CD4-positive, CD25-positive, alpha-beta regulatory T cell (primary cell): ENCODE measurements around the gene ANKS3. TPM values are rescaled to one million over a fixed set of nuclear protein-coding genes. Genes with fewer than 3 reads are reported as not detected.

Experiments used
- ATAC-seq, 2 donors: fragments of 150-1000 bp; cut with Tn5 transposase; one replicate each; pipeline ENCODE4 v1.10.0; 2021; ENCODE audit warnings: low read depth in 2 of 2, moderate number of reproducible peaks in 2 of 2, moderate library complexity in 1 of 2
- DNase-seq, 3 donors: peaks; one replicate each; pipeline versions ENCODE4 v3.0.0 to v3.0.0-alpha.2; 2012 to 2022; ENCODE audit warnings: mixed read lengths in 1 of 3
- H3K27ac ChIP-seq: one replicate; pipeline ENCODE4 v1.7.0; 2013; ENCODE audit warnings: mild to moderate bottlenecking, low read length; ENCODE audit not compliant: insufficient read depth, poor library complexity, severe bottlenecking
- H3K27me3 ChIP-seq: one replicate; pipeline ENCODE4 v1.7.0; 2013; ENCODE audit warnings: low read length; ENCODE audit not compliant: control insufficient read depth, insufficient read depth
- H3K36me3 ChIP-seq: one replicate; pipeline ENCODE4 v1.7.0; 2013; ENCODE audit warnings: mild to moderate bottlenecking, low read length, moderate library complexity; ENCODE audit not compliant: control insufficient read depth, insufficient read depth
- H3K4me1 ChIP-seq: 2 replicates; pipeline ENCODE4 v1.7.0; 2013; ENCODE audit warnings: mild to moderate bottlenecking, low read length; ENCODE audit not compliant: insufficient read depth, control insufficient read depth, poor library complexity, severe bottlenecking
- H3K4me3 ChIP-seq: one replicate; pipeline ENCODE4 v1.7.0; 2013; ENCODE audit warnings: low read depth, mild to moderate bottlenecking, low read length, moderate library complexity
- H3K9me3 ChIP-seq, 2 experiments: 1 replicate in 1 of 2; 2 replicates in 1 of 2; pipeline ENCODE4 v1.7.0; 2013; ENCODE audit warnings: low read length in 2 of 2, mild to moderate bottlenecking in 1 of 2, moderate library complexity in 1 of 2; ENCODE audit not compliant: control insufficient read depth in 2 of 2
- H3K27ac Mint-ChIP-seq, 3 donors: one replicate each; pipeline ENCODE4 v1.8.0; 2020 to 2022; ENCODE audit warnings: mild to moderate bottlenecking in 3 of 3, mixed read lengths in 3 of 3, moderate library complexity in 2 of 3
- H3K27me3 Mint-ChIP-seq: one replicate; pipeline ENCODE4 v1.8.0; 2022; ENCODE audit warnings: mild to moderate bottlenecking, mixed read lengths
- H3K36me3 Mint-ChIP-seq: one replicate; pipeline ENCODE4 v1.8.0; 2020; ENCODE audit warnings: mixed read lengths
- H3K4me1 Mint-ChIP-seq, 4 donors: one replicate each; pipeline ENCODE4 v1.8.0; 2020 to 2022; ENCODE audit warnings: mixed read lengths in 4 of 4, mild to moderate bottlenecking in 1 of 4
- H3K4me3 Mint-ChIP-seq, 4 donors: one replicate each; pipeline ENCODE4 v1.8.0; 2020 to 2022; ENCODE audit warnings: mild to moderate bottlenecking in 4 of 4, mixed read lengths in 4 of 4, moderate library complexity in 3 of 4
- H3K9me3 Mint-ChIP-seq, 7 donors: one replicate each; pipeline ENCODE4 v1.8.0; 2020 to 2022; ENCODE audit warnings: mixed read lengths in 7 of 7, mild to moderate bottlenecking in 3 of 7, moderate library complexity in 2 of 7
- polyA plus RNA-seq, 4 donors: library from polyadenylated mRNA; unstranded; fragments of 300-500 nt; fragmentation: Illumina TruSeq; gene quantifications; one replicate each; pipeline ENCODE4 v1.2.3, GENCODE V29; 2021
- total RNA-seq: library from RNA; stranded (reverse); gene quantifications from one replicate; pipeline ENCODE4 v1.2.3, GENCODE V29; 2022

The ANKS3 gene
- total and polyA plus RNA-seq, 5 donors from 2014 or later = 1.4 to 20.4 (median 3.2) TPM

GRCh38 chr16:4733747-4734062 lies 366 bp downstream of the ANKS3 start:
- Mint-ChIP-seq H3K9me3 (no peaks in the 10 kb centered on the region), H3K4me1 (peaks cover 5 to 22% (median 15%) of the 10 kb centered on the region in 4 donors), H3K4me3 (peak overlapping the region; percentile 90 to 98 (median 96)), H3K27ac (peak overlapping the region in 2 of 3 donors; percentile 86 to 87), H3K27me3 (peaks cover 5% of the 10 kb centered on the region), H3K36me3 (peaks cover 3% of the 10 kb centered on the region)
- Histone ChIP-seq H3K27ac (peak overlapping the region; percentile 82), H3K4me3 (peak overlapping the region; percentile 79), H3K27me3 (no peaks in the 10 kb centered on the region), H3K4me1 (peaks cover 19% of the 10 kb centered on the region), H3K9me3 (no peaks in the 10 kb centered on the region), H3K36me3 (peaks cover 3% of the 10 kb centered on the region)
- peak in 1 of 2 donors; percentile 1 for ATAC-seq
- DNase-seq = peak in 1 of 3 donors; percentile 26

- Histone ChIP-seq H3K36me3 (peaks cover 3% of the 10 kb centered on the region), H3K27me3 (no peaks in the 10 kb centered on the region), H3K4me3 (peak overlapping the region; percentile 79), H3K27ac (no peak overlapping the region), H3K4me1 (peaks cover 19% of the 10 kb centered on the region), H3K9me3 (no peaks in the 10 kb centered on the region)
- Mint-ChIP-seq H3K27ac (peak overlapping the region in 1 of 3 donors; percentile 87), H3K36me3 (peaks cover 5% of the 10 kb centered on the region), H3K27me3 (peaks cover 5% of the 10 kb centered on the region), H3K4me3 (peak overlapping the region; percentile 90 to 98 (median 96)), H3K4me1 (peaks cover 5 to 22% (median 15%) of the 10 kb centered on the region in 4 donors), H3K9me3 (no peaks in the 10 kb centered on the region)
- no peak for ATAC-seq
- no peak for DNase-seq
Observed at GRCh38 chr16:4733211-4733742, 794 bp downstream of the ANKS3 start.

GRCh38 chr16:4729876-4730275 lies 4.2 kb downstream of the ANKS3 start:
- ATAC-seq (no peak), DNase-seq (no peak)
- H3K4me1 Mint-ChIP-seq = peaks cover 8 to 17% (median 10%) of the 10 kb centered on the region in 4 donors
- peaks cover 12% of the 10 kb centered on the region for H3K36me3 Mint-ChIP-seq
- H3K27me3 Mint-ChIP-seq = peaks cover 5% of the 10 kb centered on the region
- Histone ChIP-seq H3K9me3 (no peaks in the 10 kb centered on the region), H3K4me3 (no peak overlapping the region), H3K4me1 (peaks cover 10% of the 10 kb centered on the region), H3K27me3 (no peaks in the 10 kb centered on the region), H3K36me3 (peaks cover 14% of the 10 kb centered on the region), H3K27ac (no peak overlapping the region)
- H3K9me3 Mint-ChIP-seq = no peaks in the 10 kb centered on the region
- H3K4me3 Mint-ChIP-seq = peak overlapping the region in 1 of 4 donors; percentile 35
- no peak overlapping the region for H3K27ac Mint-ChIP-seq

DNA sequence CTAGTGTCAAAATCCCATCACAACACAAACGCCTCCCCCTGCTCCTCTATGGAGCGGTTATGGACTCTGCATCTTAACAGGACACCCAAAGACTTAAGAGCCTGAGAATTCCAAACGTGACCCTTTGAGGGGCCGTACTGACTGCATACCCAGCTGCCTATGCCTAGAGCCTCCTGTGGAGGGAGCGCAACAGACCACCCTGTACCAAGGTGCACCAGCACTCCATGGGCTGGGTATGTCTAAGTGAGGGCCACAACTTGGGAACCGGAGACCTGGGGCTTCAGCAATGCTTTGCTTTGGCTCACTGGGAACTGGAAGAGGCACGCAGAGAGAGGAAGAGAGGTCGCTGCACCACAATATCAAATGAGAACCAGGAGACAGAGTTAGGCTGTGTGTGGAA lies 5.4 kb downstream of the ANKS3 start:
- Mint-ChIP-seq H3K4me1 (peaks cover 8 to 10% (median 9%) of the 10 kb centered on the region in 4 donors), H3K36me3 (peaks cover 16% of the 10 kb centered on the region), H3K4me3 (peak overlapping the region in 1 of 4 donors; percentile 68), H3K27me3 (no peaks in the 10 kb centered on the region), H3K9me3 (no peaks in the 10 kb centered on the region), H3K27ac (peak overlapping the region in 1 of 3 donors; percentile 37)
- H3K4me3 ChIP-seq = no peak overlapping the region
- H3K9me3 ChIP-seq = no peaks in the 10 kb centered on the region
- H3K27me3 ChIP-seq = no peaks in the 10 kb centered on the region
- DNase-seq = no peak
- ATAC-seq = no peak
- no peak overlapping the region for H3K27ac ChIP-seq
- peaks cover 6% of the 10 kb centered on the region for H3K4me1 ChIP-seq
- peaks cover 19% of the 10 kb centered on the region for H3K36me3 ChIP-seq

- Histone ChIP-seq H3K4me1 (no peaks in the 10 kb centered on the region), H3K36me3 (peaks cover 26% of the 10 kb centered on the region), H3K4me3 (no peak overlapping the region), H3K27ac (no peak overlapping the region), H3K27me3 (no peaks in the 10 kb centered on the region), H3K9me3 (no peaks in the 10 kb centered on the region)
- H3K27me3 Mint-ChIP-seq = no peaks in the 10 kb centered on the region
- no peak overlapping the region for H3K27ac Mint-ChIP-seq
- ATAC-seq (no peak), DNase-seq (no peak)
- H3K9me3 Mint-ChIP-seq = no peaks in the 10 kb centered on the region
- H3K4me1 Mint-ChIP-seq = peaks cover 0 to 7% (median 4%) of the 10 kb centered on the region in 4 donors
- H3K36me3 Mint-ChIP-seq = peaks cover 16% of the 10 kb centered on the region
- no peak overlapping the region for H3K4me3 Mint-ChIP-seq
Observed at GRCh38 chr16:4726616-4727015, 7.5 kb downstream of the ANKS3 start.

DNA sequence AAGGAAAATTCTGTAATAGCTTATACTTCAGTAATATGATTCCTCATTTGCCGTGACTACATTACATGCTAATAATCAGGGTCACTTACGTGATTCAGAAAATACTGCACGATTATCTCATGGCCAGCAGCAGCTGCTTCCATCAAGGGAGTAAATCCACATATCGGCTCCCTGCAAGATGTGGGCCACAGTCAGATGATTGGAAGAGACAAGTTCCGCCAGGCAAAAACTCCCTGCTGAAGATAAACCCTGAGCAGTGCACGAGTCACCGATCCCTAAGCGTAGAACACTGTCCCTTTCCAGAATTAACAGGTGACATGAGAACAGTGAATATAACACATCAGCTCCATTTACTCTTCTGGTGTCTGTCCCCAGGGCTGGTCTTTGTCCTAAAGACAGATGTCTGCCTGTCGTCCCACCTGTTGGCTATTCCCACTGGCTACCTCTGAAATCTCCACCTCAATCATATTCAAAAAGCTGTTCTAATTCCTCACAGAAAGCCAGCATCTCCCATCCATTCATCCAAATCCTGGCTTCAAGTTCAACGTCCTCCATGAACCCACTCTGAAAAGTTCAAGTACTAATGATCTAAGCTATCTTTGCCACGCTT lies 9.3 kb downstream of the ANKS3 start:
- H3K36me3 ChIP-seq = peaks cover 23% of the 10 kb centered on the region
- no peaks in the 10 kb centered on the region for H3K9me3 ChIP-seq
- ATAC-seq = no peak
- Mint-ChIP-seq H3K27me3 (no peaks in the 10 kb centered on the region), H3K9me3 (peaks cover 0 to 1% (median 0%) of the 10 kb centered on the region in 7 donors), H3K27ac (no peak overlapping the region), H3K4me1 (peaks cover 0 to 4% (median 3%) of the 10 kb centered on the region in 4 donors), H3K4me3 (no peak overlapping the region), H3K36me3 (peaks cover 16% of the 10 kb centered on the region)
- DNase-seq = no peak
- no peaks in the 10 kb centered on the region for H3K4me1 ChIP-seq
- H3K27ac ChIP-seq = no peak overlapping the region
- no peak overlapping the region for H3K4me3 ChIP-seq
- H3K27me3 ChIP-seq = no peaks in the 10 kb centered on the region

DNA sequence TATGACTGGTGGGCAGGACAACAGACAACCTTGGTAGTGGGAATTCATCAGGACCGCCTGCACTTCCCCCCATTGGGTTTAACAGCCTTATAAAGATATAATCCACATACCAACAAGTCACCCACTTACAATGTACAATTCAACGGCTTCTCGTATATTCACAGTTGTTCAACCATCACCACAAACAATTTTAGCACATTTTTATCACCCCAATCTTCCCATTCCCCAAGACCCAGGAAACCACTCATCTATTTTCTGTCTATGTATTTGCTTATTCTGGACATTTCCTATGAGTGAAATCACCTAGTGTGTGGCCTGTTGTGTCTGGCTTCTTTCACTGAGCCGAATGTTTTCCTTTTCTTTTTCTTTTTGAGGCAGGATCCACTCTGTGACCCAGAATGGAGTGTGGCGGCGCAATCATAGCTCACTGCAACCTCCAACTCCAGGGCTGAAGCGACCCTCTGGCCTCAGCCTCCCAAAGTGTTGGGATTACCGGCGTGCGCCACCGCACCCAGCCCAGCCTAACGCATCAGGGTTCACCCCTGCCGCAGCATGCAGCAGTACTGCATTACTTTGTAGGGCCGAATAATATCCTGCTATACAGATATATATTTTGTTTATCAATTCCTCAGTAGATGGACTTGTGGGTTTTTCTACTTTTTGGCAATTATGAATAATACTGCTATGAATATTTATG lies 10.9 kb downstream of the ANKS3 start:
- no peak overlapping the region for H3K4me3 ChIP-seq
- Mint-ChIP-seq H3K27ac (no peak overlapping the region), H3K4me1 (peaks cover 0 to 5% (median 3%) of the 10 kb centered on the region in 4 donors), H3K27me3 (no peaks in the 10 kb centered on the region), H3K36me3 (peaks cover 11% of the 10 kb centered on the region), H3K9me3 (peaks cover 0 to 1% (median 0%) of the 10 kb centered on the region in 7 donors), H3K4me3 (no peak overlapping the region)
- peaks cover 23% of the 10 kb centered on the region for H3K36me3 ChIP-seq
- no peak overlapping the region for H3K27ac ChIP-seq
- ATAC-seq (no peak), DNase-seq (no peak)
- no peaks in the 10 kb centered on the region for H3K9me3 ChIP-seq
- no peaks in the 10 kb centered on the region for H3K27me3 ChIP-seq
- no peaks in the 10 kb centered on the region for H3K4me1 ChIP-seq
